ENCODE results near the gene APOA5. TPM values are rescaled to one million over a fixed set of nuclear protein-coding genes. Genes with fewer than 3 reads are reported as not detected.
A peak's percentile ranks its signal among the peaks of the same experiment; 100 is the strongest.

APOA5 gene
- polyA plus RNA-seq, 1 donor from 2014 or later, result not detected

- Histone ChIP-seq H3K36me3 (ENCODE audit: insufficient read depth, low read length) (no peaks in the 10 kb centered on the region), H3K4me3 (ENCODE audit: low read length) (peak overlapping the region; percentile 91), H3K27me3 (ENCODE audit: insufficient read depth, low read depth, low read length) (no peaks in the 10 kb centered on the region), H3F3A (ENCODE audit: insufficient read depth, low read length, poor library complexity, severe bottlenecking) (no peaks in the 10 kb centered on the region), H3K79me2 (replicated peaks; ENCODE audit: insufficient read depth, low read length) (peaks cover 12% of the 10 kb centered on the region), H3K9me3 (ENCODE audit: low read length) (no peaks in the 10 kb centered on the region), H4K20me1 (ENCODE audit: insufficient read depth) (no peaks in the 10 kb centered on the region), H3K4me2 (ENCODE audit: low read length) (no peak overlapping the region), H3K9me2 (ENCODE audit: insufficient read depth, low read length) (no peaks in the 10 kb centered on the region), H3K27ac (ENCODE audit: low read length) (no peak overlapping the region), H3K9ac (ENCODE audit: low read length) (no peak overlapping the region), H2AFZ (ENCODE audit: low read depth, low read length) (no peak overlapping the region)
- no peak for TF ChIP-seq EZH2 (IDR thresholded peaks at IDR 0.05; ENCODE audit: borderline replicate concordance, insufficient read depth, low read length, poor library complexity, severe bottlenecking)
- TF ChIP-seq, protein P1, sequence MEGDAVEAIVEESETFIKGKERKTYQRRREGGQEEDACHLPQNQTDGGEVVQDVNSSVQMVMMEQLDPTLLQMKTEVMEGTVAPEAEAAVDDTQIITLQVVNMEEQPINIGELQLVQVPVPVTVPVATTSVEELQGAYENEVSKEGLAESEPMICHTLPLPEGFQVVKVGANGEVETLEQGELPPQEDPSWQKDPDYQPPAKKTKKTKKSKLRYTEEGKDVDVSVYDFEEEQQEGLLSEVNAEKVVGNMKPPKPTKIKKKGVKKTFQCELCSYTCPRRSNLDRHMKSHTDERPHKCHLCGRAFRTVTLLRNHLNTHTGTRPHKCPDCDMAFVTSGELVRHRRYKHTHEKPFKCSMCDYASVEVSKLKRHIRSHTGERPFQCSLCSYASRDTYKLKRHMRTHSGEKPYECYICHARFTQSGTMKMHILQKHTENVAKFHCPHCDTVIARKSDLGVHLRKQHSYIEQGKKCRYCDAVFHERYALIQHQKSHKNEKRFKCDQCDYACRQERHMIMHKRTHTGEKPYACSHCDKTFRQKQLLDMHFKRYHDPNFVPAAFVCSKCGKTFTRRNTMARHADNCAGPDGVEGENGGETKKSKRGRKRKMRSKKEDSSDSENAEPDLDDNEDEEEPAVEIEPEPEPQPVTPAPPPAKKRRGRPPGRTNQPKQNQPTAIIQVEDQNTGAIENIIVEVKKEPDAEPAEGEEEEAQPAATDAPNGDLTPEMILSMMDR (IDR thresholded peaks at IDR 0.05; ENCODE audit: poor library complexity, severe bottlenecking), result no peak
- no peak for TF ChIP-seq RAD21 (conservative IDR thresholded peaks at IDR 0.05)
- TF ChIP-seq POLR2AphosphoS5 (IDR thresholded peaks at IDR 0.05), result no peak
- TF ChIP-seq TAF1 (IDR thresholded peaks at IDR 0.05; ENCODE audit: low read depth), result no peak
- TF ChIP-seq EP300 (conservative IDR thresholded peaks at IDR 0.05; ENCODE audit: poor library complexity, severe bottlenecking), result no peak
- TF ChIP-seq MXI1 (conservative IDR thresholded peaks at IDR 0.05; ENCODE audit: poor library complexity, severe bottlenecking), result no peak
- TF ChIP-seq REST (IDR thresholded peaks at IDR 0.05; ENCODE audit: borderline replicate concordance), result no peak
- no peak for TF ChIP-seq SMC3 (conservative IDR thresholded peaks at IDR 0.05; ENCODE audit: poor library complexity)
These were observed 5.4 kb downstream of the APOA5 start for GRCh38 chr11:116786326-116786725.

DNA sequence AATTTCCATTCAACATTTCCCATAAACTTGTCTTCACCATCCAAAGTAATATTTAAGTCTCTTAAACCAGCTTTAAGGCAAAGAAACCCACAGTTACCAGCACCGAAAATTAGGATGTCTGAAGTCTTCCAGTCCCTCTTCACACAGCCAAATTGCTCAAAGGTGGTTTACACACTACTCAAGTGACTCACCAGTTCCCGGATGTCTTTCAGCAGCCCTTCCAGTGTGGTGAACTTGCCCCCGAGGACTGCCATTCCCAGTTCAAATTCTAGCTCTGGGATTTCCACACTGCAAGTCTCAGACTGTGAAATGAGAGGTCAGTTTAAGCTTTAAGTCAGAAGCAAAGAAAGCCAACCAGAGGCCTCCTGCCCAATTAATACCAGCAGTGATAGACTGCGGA is 9.0 kb downstream of the APOA5 start:
- H3K9me2 ChIP-seq (ENCODE audit: insufficient read depth, low read length), result no peaks in the 10 kb centered on the region
- no peak overlapping the region for H3K4me3 ChIP-seq (ENCODE audit: low read length)
- H3K79me2 ChIP-seq (replicated peaks; ENCODE audit: insufficient read depth, low read length), result peaks cover 12% of the 10 kb centered on the region
- H4K20me1 ChIP-seq (ENCODE audit: insufficient read depth), result no peaks in the 10 kb centered on the region
- H3K9ac ChIP-seq (ENCODE audit: low read length), result no peak overlapping the region
- no peak overlapping the region for H2AFZ ChIP-seq (ENCODE audit: low read depth, low read length)
- H3K27me3 ChIP-seq (ENCODE audit: insufficient read depth, low read depth, low read length), result no peaks in the 10 kb centered on the region
- H3K4me2 ChIP-seq (ENCODE audit: low read length), result no peak overlapping the region
- no peaks in the 10 kb centered on the region for H3F3A ChIP-seq (ENCODE audit: insufficient read depth, low read length, poor library complexity, severe bottlenecking)
- H3K36me3 ChIP-seq (ENCODE audit: insufficient read depth, low read length), result no peaks in the 10 kb centered on the region
- H3K27ac ChIP-seq (ENCODE audit: low read length), result no peak overlapping the region
- H3K9me3 ChIP-seq (ENCODE audit: low read length), result no peaks in the 10 kb centered on the region
- TF ChIP-seq SMC3 (conservative IDR thresholded peaks at IDR 0.05; ENCODE audit: poor library complexity) (no peak), POLR2AphosphoS5 (IDR thresholded peaks at IDR 0.05) (no peak), EP300 (conservative IDR thresholded peaks at IDR 0.05; ENCODE audit: poor library complexity, severe bottlenecking) (no peak), RAD21 (conservative IDR thresholded peaks at IDR 0.05) (no peak), REST (IDR thresholded peaks at IDR 0.05; ENCODE audit: borderline replicate concordance) (no peak), MXI1 (conservative IDR thresholded peaks at IDR 0.05; ENCODE audit: poor library complexity, severe bottlenecking) (no peak), TAF1 (IDR thresholded peaks at IDR 0.05; ENCODE audit: low read depth) (no peak), EZH2 (IDR thresholded peaks at IDR 0.05; ENCODE audit: borderline replicate concordance, insufficient read depth, low read length, poor library complexity, severe bottlenecking) (no peak)
